Coronary artery (tissue), 2 donors: Measurements from ENCODE around the gene KCNQ5.

Experiments used
- DNase-seq: peaks from one replicate; pipeline ENCODE4 v3.0.0-alpha.2; 2017; ENCODE audit warnings: low spot score
- H3K27ac ChIP-seq, 2 donors: fragments of 200-600 bp; sonication (generic); one replicate each; pipeline ENCODE4 v1.5.1; 2016 to 2019
- H3K4me3 ChIP-seq: fragments of 200-600 bp; sonication (generic); 2 replicates; pipeline ENCODE4 v1.5.1; 2016; ENCODE audit warnings: mild to moderate bottlenecking, moderate library complexity
- TF ChIP-seq, protein P1 (sequence below): fragments of 200-600 bp; sonication (generic); IDR thresholded peaks from one replicate; pipeline ENCODE4 v1.5.1; 2019; ENCODE audit warnings: antibody characterized with exemption

Gene KCNQ5

GRCh38 chr6:73078908-73079610 lies 457.2 kb downstream of the KCNQ5 start:
- no peak for DNase-seq
- TF ChIP-seq, protein P1, sequence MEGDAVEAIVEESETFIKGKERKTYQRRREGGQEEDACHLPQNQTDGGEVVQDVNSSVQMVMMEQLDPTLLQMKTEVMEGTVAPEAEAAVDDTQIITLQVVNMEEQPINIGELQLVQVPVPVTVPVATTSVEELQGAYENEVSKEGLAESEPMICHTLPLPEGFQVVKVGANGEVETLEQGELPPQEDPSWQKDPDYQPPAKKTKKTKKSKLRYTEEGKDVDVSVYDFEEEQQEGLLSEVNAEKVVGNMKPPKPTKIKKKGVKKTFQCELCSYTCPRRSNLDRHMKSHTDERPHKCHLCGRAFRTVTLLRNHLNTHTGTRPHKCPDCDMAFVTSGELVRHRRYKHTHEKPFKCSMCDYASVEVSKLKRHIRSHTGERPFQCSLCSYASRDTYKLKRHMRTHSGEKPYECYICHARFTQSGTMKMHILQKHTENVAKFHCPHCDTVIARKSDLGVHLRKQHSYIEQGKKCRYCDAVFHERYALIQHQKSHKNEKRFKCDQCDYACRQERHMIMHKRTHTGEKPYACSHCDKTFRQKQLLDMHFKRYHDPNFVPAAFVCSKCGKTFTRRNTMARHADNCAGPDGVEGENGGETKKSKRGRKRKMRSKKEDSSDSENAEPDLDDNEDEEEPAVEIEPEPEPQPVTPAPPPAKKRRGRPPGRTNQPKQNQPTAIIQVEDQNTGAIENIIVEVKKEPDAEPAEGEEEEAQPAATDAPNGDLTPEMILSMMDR = no peak
- Histone ChIP-seq H3K4me3 (no peak overlapping the region), H3K27ac (no peak overlapping the region)

GRCh38 chr6:73079611-73079955 lies 457.7 kb downstream of the KCNQ5 start:
- no peak overlapping the region for H3K4me3 ChIP-seq
- DNase-seq = no peak
- TF ChIP-seq, protein P1 = no peak
- no peak overlapping the region for H3K27ac ChIP-seq

- H3K27ac ChIP-seq = no peak overlapping the region
- TF ChIP-seq, protein P1 = no peak
- no peak for DNase-seq
Measured at GRCh38 chr6:73079978-73080377, 458.1 kb downstream of the KCNQ5 start.

DNA sequence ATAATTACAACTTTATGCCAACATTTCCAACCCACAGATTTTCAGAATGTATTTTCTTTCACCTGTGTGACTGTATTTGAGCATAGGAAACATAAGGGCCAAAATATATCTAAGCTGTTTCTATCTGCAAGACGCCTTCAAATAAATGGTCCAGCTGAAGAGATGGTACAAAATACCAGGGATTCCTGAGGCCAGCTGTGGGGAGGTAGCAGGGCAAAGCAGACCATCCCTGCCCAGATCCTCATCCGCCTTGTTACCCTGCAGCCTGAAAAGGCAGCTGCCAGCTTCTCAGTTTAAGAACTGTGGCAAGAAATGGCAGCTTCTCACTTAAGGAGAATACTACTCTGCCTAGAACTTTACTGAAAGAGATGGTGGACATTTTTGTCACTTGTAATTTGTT lies 460.1 kb downstream of the KCNQ5 start:
- TF ChIP-seq, protein P1 = no peak
- Histone ChIP-seq H3K4me3 (no peak overlapping the region), H3K27ac (no peak overlapping the region)
- no peak for DNase-seq

More at GRCh38 chr6:73079978-73080377, 458.1 kb downstream of the KCNQ5 start:
- no peak overlapping the region for H3K4me3 ChIP-seq

DNA sequence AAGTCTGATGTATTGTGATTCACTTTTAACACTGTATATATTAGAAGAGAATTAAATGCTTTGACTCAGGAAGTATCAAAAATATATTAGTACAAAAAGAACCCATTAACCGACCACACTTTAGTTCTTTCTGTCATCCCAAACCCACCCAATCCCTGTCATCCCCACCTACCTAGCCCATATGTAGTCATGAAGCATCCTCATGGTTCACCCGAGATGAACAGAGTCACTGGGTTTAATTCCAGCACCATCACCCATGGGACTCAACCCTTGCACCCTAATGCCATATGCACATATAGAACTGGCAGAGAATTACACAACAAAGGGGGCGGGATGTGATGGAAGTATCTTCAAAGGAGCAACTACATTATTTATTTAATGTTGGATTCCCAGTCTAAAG lies 462.0 kb downstream of the KCNQ5 start:
- no peak overlapping the region for H3K4me3 ChIP-seq
- TF ChIP-seq, protein P1 = no peak
- DNase-seq = no peak

DNA sequence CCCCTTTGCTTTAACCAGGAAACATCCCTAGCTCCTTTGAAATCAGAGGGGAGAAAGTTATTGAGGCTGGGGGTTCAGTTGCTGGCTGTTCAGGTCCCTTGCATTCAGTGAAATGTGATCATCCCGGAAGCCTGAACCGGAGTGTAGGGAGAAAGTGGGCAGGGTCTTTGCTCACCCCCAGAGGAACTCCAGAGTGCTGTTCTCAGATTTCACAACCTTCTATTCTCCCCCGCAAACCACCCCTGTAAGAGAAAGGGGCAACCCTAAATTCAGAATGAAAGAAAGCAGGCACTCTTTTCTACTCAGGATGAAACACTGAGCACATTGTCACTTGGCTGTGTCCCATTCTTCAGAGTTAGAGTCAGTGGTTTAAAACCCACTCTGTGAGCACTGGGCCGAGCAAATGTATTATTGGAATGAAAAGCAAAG lies 463.6 kb downstream of the KCNQ5 start:
- H3K4me3 ChIP-seq = no peak overlapping the region
- TF ChIP-seq, protein P1 = no peak
- no peak for DNase-seq
- H3K27ac ChIP-seq = no peak overlapping the region

More for the DNA sequence above, 462.0 kb downstream of the KCNQ5 start:
- no peak overlapping the region for H3K27ac ChIP-seq

- Histone ChIP-seq H3K27ac (no peak overlapping the region), H3K4me3 (no peak overlapping the region)
- DNase-seq = no peak
- TF ChIP-seq, protein P1 = no peak
Measured at GRCh38 chr6:73086726-73087125, 464.9 kb downstream of the KCNQ5 start.
